Stimulated activated CD4-positive, alpha-beta T cell treated with anti-CD3 and anti-CD28 coated beads, Interleukin-4, amount 100 ng/mL, for 48 hours (primary cell): ENCODE data around the gene NBPF4.
"Not testable (repeated sequence)": the region's sequence is repeated elsewhere in the genome, so short reads cannot be mapped to it uniquely, and the experiment has no call there.

Source experiments
- DNase-seq, 2 donors: peaks; one replicate each; pipeline ENCODE4 v3.0.0-alpha.2; 2020; ENCODE audit warnings: low read depth in 2 of 2

NBPF4 gene

GRCh38 chr1:108243976-108244375 is at the start of gene NBPF4:
TSS of gene NBPF4 (minus strand) at chr1:108244076. CDS start at chr1:108243761, 315 bp downstream.
- not testable (repeated sequence) for DNase-seq

GRCh38 chr1:108282528-108283257 is 38.8 kb upstream of the NBPF4 start:
- DNase-seq, result not testable (repeated sequence)

- DNase-seq, result not testable (repeated sequence)
These were observed 28.8 kb upstream of the NBPF4 start for GRCh38 chr1:108272485-108273327.

- not testable (repeated sequence) for DNase-seq
These were observed 23.2 kb upstream of the NBPF4 start for GRCh38 chr1:108267097-108267496.

- not testable (repeated sequence) for DNase-seq
These were observed 18.1 kb upstream of the NBPF4 start for GRCh38 chr1:108261967-108262366.

- DNase-seq, result not testable (repeated sequence)
These were observed 17.6 kb upstream of the NBPF4 start for GRCh38 chr1:108261519-108261918.

- DNase-seq, result not testable (repeated sequence)
These were observed 16.8 kb upstream of the NBPF4 start for GRCh38 chr1:108260578-108261259.

- DNase-seq, result not testable (repeated sequence)
These were observed 11.6 kb upstream of the NBPF4 start for GRCh38 chr1:108255426-108255825.

- DNase-seq, result not testable (repeated sequence)
These were observed 4.5 kb downstream of the NBPF4 start for GRCh38 chr1:108239426-108239825.

- DNase-seq, result not testable (repeated sequence)
These were observed 8.6 kb downstream of the NBPF4 start for GRCh38 chr1:108235308-108235707.

GRCh38 chr1:108232183-108232582 is 11.7 kb downstream of the NBPF4 start:
- DNase-seq, result not testable (repeated sequence)

- not testable (repeated sequence) for DNase-seq
These were observed 13.9 kb downstream of the NBPF4 start for GRCh38 chr1:108229976-108230375.

- DNase-seq, result not testable (repeated sequence)
These were observed 16.1 kb downstream of the NBPF4 start for GRCh38 chr1:108227772-108228171.

GRCh38 chr1:108226855-108227254 is 17.0 kb downstream of the NBPF4 start:
- DNase-seq, result not testable (repeated sequence)

- not testable (repeated sequence) for DNase-seq
These were observed 20.6 kb downstream of the NBPF4 start for GRCh38 chr1:108223226-108223625.

- DNase-seq, result not testable (repeated sequence)
These were observed 26.2 kb downstream of the NBPF4 start for GRCh38 chr1:108217515-108218174.

- not testable (repeated sequence) for DNase-seq
These were observed 26.9 kb downstream of the NBPF4 start for GRCh38 chr1:108217007-108217406.

- DNase-seq, result not testable (repeated sequence)
These were observed 27.6 kb downstream of the NBPF4 start for GRCh38 chr1:108216028-108216890.

GRCh38 chr1:108214641-108215465 is 29.0 kb downstream of the NBPF4 start:
- DNase-seq, result not testable (repeated sequence)

- no peak for DNase-seq
These were observed 32.9 kb downstream of the NBPF4 start for GRCh38 chr1:108211014-108211413.
